SK-N-SH (cell line): ENCODE data around the gene C9orf50. TPM values are rescaled to one million over a fixed set of nuclear protein-coding genes. Genes with fewer than 3 reads are reported as not detected.
A peak's percentile ranks its signal among the peaks of the same experiment; 100 is the strongest.

Experiments used
- CTCF ChIA-PET: fragments of 300-600, 350-600 bp; formaldehyde crosslinking; extraction: SDS; loops from one replicate; lab custom pipeline; 2021; lab: Yijun Ruan, JAX
- POLR2A ChIA-PET: fragments of 350-600 bp; sonication (Branson Sonifier 250); formaldehyde crosslinking; extraction: SDS; loops from one replicate; lab custom pipeline; 2020; ENCODE audit warnings: antibody characterized with exemption, inconsistent platforms; lab: Yijun Ruan, JAX
- DNase-seq: peaks from one replicate; pipeline ENCODE4 v3.0.0; 2012
- H2AFZ ChIP-seq: fragments of 200-600 bp; sonication (generic); 2 replicates; pipeline ENCODE4 v1.8.1; 2016; ENCODE audit warnings: antibody characterized with exemption, mild to moderate bottlenecking, low read depth
- H3F3A ChIP-seq: fragments of 200-600 bp; sonication (generic); replicated peaks from 2 replicates; pipeline ENCODE3; 2016; ENCODE audit warnings: antibody characterized with exemption, mild to moderate bottlenecking; ENCODE audit not compliant: insufficient read depth
- H3K27ac ChIP-seq, 2 experiments: fragments of 200-500 bp in 1 of 2; fragments of 200-600 bp in 1 of 2; sonication (Bioruptor generic) in 1 of 2; sonication (generic), shearing (Covaris generic) in 1 of 2; 2 replicates each; pipeline versions ENCODE4 v1.5.1 to v1.6.1; 2014 to 2016; ENCODE audit warnings: low read depth in 2 of 2, inconsistent platforms in 1 of 2, low read length in 1 of 2, mild to moderate bottlenecking in 1 of 2, mixed read lengths in 1 of 2
- H3K27me3 ChIP-seq: fragments of 200-600 bp; sonication (generic), shearing (Covaris generic); 2 replicates; pipeline ENCODE4 v1.6.1; 2016; ENCODE audit warnings: mixed run types; ENCODE audit not compliant: insufficient read depth
- H3K36me3 ChIP-seq, 2 experiments: fragments of 200-500 bp in 1 of 2; fragments of 200-600 bp in 1 of 2; sonication (Bioruptor generic) in 1 of 2; sonication (generic) in 1 of 2; replicated peaks in 1 of 2; 2 replicates each; pipeline versions ENCODE3 to v1.5.1; 2014 to 2016; ENCODE audit warnings: low read length in 1 of 2, mild to moderate bottlenecking in 1 of 2; ENCODE audit not compliant: insufficient read depth in 2 of 2, control insufficient read depth in 1 of 2
- H3K4me1 ChIP-seq, 2 experiments: fragments of 200-500 bp in 1 of 2; fragments of 200-600 bp in 1 of 2; sonication (Bioruptor generic) in 1 of 2; sonication (generic), shearing (Covaris generic) in 1 of 2; 2 replicates each; pipeline versions ENCODE4 v1.5.1 to v1.6.1; 2014 to 2016; ENCODE audit warnings: low read depth in 1 of 2, low read length in 1 of 2, mixed run types in 1 of 2; ENCODE audit not compliant: insufficient read depth in 2 of 2, control insufficient read depth in 1 of 2
- H3K4me2 ChIP-seq: fragments of 200-600 bp; sonication (generic), shearing (Covaris generic); 2 replicates; pipeline ENCODE4 v1.6.1; 2017; ENCODE audit warnings: mixed run types
- H3K4me3 ChIP-seq, 2 experiments: fragments of 200-500 bp in 1 of 2; fragments of 200-600 bp in 1 of 2; sonication (Bioruptor generic) in 1 of 2; sonication (generic), shearing (Covaris generic) in 1 of 2; 2 replicates each; pipeline versions ENCODE4 v1.5.1 to v1.8.1; 2014 to 2016; ENCODE audit warnings: low read depth in 2 of 2, inconsistent platforms in 1 of 2, low read length in 1 of 2, mild to moderate bottlenecking in 1 of 2, mixed read lengths in 1 of 2, moderate library complexity in 1 of 2
- H3K79me2 ChIP-seq: fragments of 200-600 bp; sonication (generic); 2 replicates; pipeline ENCODE4 v1.8.1; 2017; ENCODE audit warnings: mild to moderate bottlenecking; ENCODE audit not compliant: insufficient read depth
- H3K9ac ChIP-seq: fragments of 200-600 bp; sonication (generic); 2 replicates; pipeline ENCODE4 v1.6.1; 2017; ENCODE audit warnings: mixed run types
- H3K9me2 ChIP-seq: fragments of 200-600 bp; sonication (generic); 2 replicates; pipeline ENCODE4 v1.6.1; 2017; ENCODE audit warnings: mixed run types
- H3K9me3 ChIP-seq: fragments of 200-600 bp; sonication (generic); 2 replicates; pipeline ENCODE4 v1.6.1; 2017; ENCODE audit warnings: mixed run types, mild to moderate bottlenecking, moderate library complexity
- H4K20me1 ChIP-seq: fragments of 200-600 bp; sonication (generic); 2 replicates; pipeline ENCODE4 v1.6.1; 2017; ENCODE audit warnings: mild to moderate bottlenecking, mixed run types; ENCODE audit not compliant: insufficient read depth
- ELF1 ChIP-seq: IDR thresholded peaks from 2 replicates; pipeline ENCODE4 v1.4.0; 2012
- FOXJ3 ChIP-seq: sonication (generic); formaldehyde crosslinking; IDR thresholded peaks from 2 replicates; pipeline ENCODE4 v1.5.1; 2020; ENCODE audit warnings: mild to moderate bottlenecking, missing genetic modification reagents
- JUND ChIP-seq: IDR thresholded peaks from 2 replicates; pipeline ENCODE4 v1.4.0; 2012
- MEF2A ChIP-seq: IDR thresholded peaks from 2 replicates; pipeline ENCODE4 v1.4.0; 2012; ENCODE audit warnings: low read depth, borderline replicate concordance
- MXI1 ChIP-seq: IDR thresholded peaks from 2 replicates; pipeline ENCODE4 v1.6.1; 2012; ENCODE audit warnings: mild to moderate bottlenecking, low read depth, low read length, improper control_type of control experiment
- NFIC ChIP-seq: IDR thresholded peaks from 2 replicates; pipeline ENCODE4 v1.4.0; 2012; ENCODE audit warnings: borderline replicate concordance
- NRF1 ChIP-seq: IDR thresholded peaks from 2 replicates; pipeline ENCODE4 v1.6.1; 2012; ENCODE audit warnings: low read depth, mild to moderate bottlenecking, low read length
- POLR2AphosphoS5 ChIP-seq: IDR thresholded peaks from 2 replicates; pipeline ENCODE4 v1.6.1; 2012; ENCODE audit warnings: low read depth, low read length
- RCOR1 ChIP-seq: fragments of 150-350 bp; IDR thresholded peaks from 2 replicates; pipeline ENCODE4 v1.6.1; 2017; ENCODE audit warnings: antibody characterized with exemption, low read length
- RFX5 ChIP-seq: IDR thresholded peaks from 2 replicates; pipeline ENCODE4 v1.6.1; 2012; ENCODE audit warnings: mild to moderate bottlenecking, improper control_type of control experiment, low read length
- RXRA ChIP-seq: IDR thresholded peaks from 2 replicates; pipeline ENCODE4 v1.4.0; 2012; ENCODE audit warnings: low read depth, mild to moderate bottlenecking, borderline replicate concordance
- TAF1 ChIP-seq: IDR thresholded peaks from 2 replicates; pipeline ENCODE4 v1.6.1; 2012; ENCODE audit warnings: low read depth, mild to moderate bottlenecking, low read length, moderate library complexity, borderline replicate concordance
- TCF12 ChIP-seq: IDR thresholded peaks from 2 replicates; pipeline ENCODE4 v1.4.0; 2012
- TEAD4 ChIP-seq: IDR thresholded peaks from 2 replicates; pipeline ENCODE4 v1.4.0; 2012; ENCODE audit warnings: mild to moderate bottlenecking, borderline replicate concordance; ENCODE audit not compliant: insufficient read depth
- WGBS: methylation state at CpG from one replicate; pipeline ENCODE4 v1.1.6; 2017; ENCODE audit warnings: low lambda C conversion rate; 5-methylcytosine and 5-hydroxymethylcytosine counted together
- polyA plus RNA-seq, 3 experiments: library from polyadenylated mRNA; depleted of rRNA; stranded (reverse); fragments of >200 nt; gene quantifications; 2 replicates each; pipeline ENCODE4 v1.2.3, GENCODE V29; 2012
- TF ChIP-seq, protein P1 (sequence below): fragments of 200-600 bp; sonication (generic); IDR thresholded peaks from 2 replicates; pipeline ENCODE4 v1.6.1; 2017; ENCODE audit warnings: antibody characterized with exemption, mild to moderate bottlenecking, moderate library complexity
- TF ChIP-seq, protein P2 (sequence below): IDR thresholded peaks from 2 replicates; pipeline ENCODE4 v1.4.0; 2012; ENCODE audit warnings: low read depth
- TF ChIP-seq, protein P3 (sequence below): fragments of 150-350 bp; IDR thresholded peaks from 2 replicates; pipeline ENCODE4 v1.6.1; 2016; ENCODE audit warnings: mild to moderate bottlenecking, low read depth, low read length
- TF ChIP-seq, protein P4 (sequence below): IDR thresholded peaks from 2 replicates; pipeline ENCODE4 v1.6.1; 2012; ENCODE audit warnings: mild to moderate bottlenecking, low read depth, low read length, moderate library complexity
- TF ChIP-seq, protein P5 (sequence below): IDR thresholded peaks from 2 replicates; pipeline ENCODE4; 2012

C9orf50 gene
- polyA plus RNA-seq, 1 of the 3 experiments (the other 2 are of a cell fraction) = 0.30 TPM

DNA sequence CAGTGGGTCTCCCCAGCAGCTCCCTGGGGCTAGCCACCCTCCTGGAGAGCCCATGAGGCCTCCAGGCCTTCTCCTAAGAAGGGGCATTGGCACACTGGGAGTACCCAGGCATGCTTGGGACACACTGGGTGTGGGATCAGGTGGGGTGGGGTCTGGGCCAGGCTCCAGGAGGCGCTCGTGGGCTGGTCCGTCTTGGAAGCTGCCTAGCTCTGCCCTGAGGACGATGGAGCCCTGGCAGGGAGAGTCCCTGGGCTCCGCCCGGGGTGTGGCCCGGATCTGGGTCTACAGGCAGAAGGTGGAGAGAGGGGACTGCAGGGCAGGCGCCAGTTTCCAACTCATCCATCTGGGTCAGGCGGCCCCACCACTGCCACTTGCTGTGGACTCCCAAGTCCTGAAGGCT is 46.9 kb upstream of the C9orf50 start:
- no peaks in the 10 kb centered on the region for H3K36me3 ChIP-seq
- WGBS = 76% methylated on average over 3 of the region's 9 CpGs
- no peak overlapping the region for H2AFZ ChIP-seq
- H3K79me2 ChIP-seq = no peaks in the 10 kb centered on the region
- no peak overlapping the region; a peak in 1 of 4 replicates for H3K27ac ChIP-seq
- peaks cover 0 to 15% of the 10 kb centered on the region in 2 experiments; a peak in 1 of 4 replicates for H3K4me1 ChIP-seq
- H3K4me3 ChIP-seq = no peak overlapping the region
- H3K4me2 ChIP-seq = no peak overlapping the region
- H3K9me2 ChIP-seq = no peaks in the 10 kb centered on the region
- CTCF ChIA-PET = interaction anchor here (0.6 to 0.9 kb wide), 2 partner anchors 58 to 1082 kb away, joined by 3 read pairs; no protein-coding TSS in a partner anchor
- H3K9ac ChIP-seq = no peak overlapping the region
- no peaks in the 10 kb centered on the region for H4K20me1 ChIP-seq
- TF ChIP-seq POLR2AphosphoS5 (no peak), NFIC (no peak), NRF1 (no peak), TAF1 (no peak), FOXJ3 (CRISPR knock-in tag) (no peak)
- TF ChIP-seq, protein P1, sequence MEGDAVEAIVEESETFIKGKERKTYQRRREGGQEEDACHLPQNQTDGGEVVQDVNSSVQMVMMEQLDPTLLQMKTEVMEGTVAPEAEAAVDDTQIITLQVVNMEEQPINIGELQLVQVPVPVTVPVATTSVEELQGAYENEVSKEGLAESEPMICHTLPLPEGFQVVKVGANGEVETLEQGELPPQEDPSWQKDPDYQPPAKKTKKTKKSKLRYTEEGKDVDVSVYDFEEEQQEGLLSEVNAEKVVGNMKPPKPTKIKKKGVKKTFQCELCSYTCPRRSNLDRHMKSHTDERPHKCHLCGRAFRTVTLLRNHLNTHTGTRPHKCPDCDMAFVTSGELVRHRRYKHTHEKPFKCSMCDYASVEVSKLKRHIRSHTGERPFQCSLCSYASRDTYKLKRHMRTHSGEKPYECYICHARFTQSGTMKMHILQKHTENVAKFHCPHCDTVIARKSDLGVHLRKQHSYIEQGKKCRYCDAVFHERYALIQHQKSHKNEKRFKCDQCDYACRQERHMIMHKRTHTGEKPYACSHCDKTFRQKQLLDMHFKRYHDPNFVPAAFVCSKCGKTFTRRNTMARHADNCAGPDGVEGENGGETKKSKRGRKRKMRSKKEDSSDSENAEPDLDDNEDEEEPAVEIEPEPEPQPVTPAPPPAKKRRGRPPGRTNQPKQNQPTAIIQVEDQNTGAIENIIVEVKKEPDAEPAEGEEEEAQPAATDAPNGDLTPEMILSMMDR = no peak
- TF ChIP-seq, protein P2, sequence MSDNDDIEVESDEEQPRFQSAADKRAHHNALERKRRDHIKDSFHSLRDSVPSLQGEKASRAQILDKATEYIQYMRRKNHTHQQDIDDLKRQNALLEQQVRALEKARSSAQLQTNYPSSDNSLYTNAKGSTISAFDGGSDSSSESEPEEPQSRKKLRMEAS = no peak
- TF ChIP-seq, protein P3, sequence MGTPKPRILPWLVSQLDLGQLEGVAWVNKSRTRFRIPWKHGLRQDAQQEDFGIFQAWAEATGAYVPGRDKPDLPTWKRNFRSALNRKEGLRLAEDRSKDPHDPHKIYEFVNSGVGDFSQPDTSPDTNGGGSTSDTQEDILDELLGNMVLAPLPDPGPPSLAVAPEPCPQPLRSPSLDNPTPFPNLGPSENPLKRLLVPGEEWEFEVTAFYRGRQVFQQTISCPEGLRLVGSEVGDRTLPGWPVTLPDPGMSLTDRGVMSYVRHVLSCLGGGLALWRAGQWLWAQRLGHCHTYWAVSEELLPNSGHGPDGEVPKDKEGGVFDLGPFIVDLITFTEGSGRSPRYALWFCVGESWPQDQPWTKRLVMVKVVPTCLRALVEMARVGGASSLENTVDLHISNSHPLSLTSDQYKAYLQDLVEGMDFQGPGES = no peak
- H3K9me3 ChIP-seq = no peaks in the 10 kb centered on the region
- H3F3A ChIP-seq = peaks cover 3% of the 10 kb centered on the region
- DNase-seq = no peak
- H3K27me3 ChIP-seq = no peaks in the 10 kb centered on the region
- POLR2A ChIA-PET = no interaction called here

DNA sequence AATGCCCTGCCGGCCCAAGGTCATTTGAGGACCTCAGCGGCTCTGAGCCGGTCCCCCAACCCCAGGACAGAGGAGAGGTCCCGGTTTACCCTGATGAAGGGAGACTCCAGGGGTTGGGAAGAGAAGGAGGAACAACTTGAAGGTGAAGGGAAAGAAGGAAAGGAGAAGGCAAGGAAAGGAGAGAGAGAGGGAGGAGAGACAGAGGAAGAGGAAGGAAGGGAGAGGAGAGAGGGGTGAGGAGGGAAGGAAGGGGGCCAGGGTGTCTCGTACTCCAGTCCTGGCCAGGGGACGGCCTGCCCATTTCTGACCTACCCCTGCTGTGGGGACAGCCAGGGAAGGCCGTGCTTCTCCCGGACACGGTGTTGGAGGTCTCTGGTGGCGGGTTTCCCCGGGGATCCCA is 46.5 kb upstream of the C9orf50 start:
- ChIA-PET POLR2A (no interaction called here), CTCF (interaction anchor here (0.6 to 2.2 kb wide), 4 partner anchors 8 to 1082 kb away, joined by 3 to 5 read pairs (median 3); no protein-coding TSS in a partner anchor)
- H3K4me3 ChIP-seq = peak overlapping the region in 1 of 2 experiments; percentile 10; a peak in 1 of 4 replicates
- TF ChIP-seq FOXJ3 (CRISPR knock-in tag) = no peak
- TF ChIP-seq JUND = no peak
- TF ChIP-seq MXI1 = no peak
- no peak for TF ChIP-seq POLR2AphosphoS5
- TF ChIP-seq ELF1 = no peak
- TF ChIP-seq, protein P4, sequence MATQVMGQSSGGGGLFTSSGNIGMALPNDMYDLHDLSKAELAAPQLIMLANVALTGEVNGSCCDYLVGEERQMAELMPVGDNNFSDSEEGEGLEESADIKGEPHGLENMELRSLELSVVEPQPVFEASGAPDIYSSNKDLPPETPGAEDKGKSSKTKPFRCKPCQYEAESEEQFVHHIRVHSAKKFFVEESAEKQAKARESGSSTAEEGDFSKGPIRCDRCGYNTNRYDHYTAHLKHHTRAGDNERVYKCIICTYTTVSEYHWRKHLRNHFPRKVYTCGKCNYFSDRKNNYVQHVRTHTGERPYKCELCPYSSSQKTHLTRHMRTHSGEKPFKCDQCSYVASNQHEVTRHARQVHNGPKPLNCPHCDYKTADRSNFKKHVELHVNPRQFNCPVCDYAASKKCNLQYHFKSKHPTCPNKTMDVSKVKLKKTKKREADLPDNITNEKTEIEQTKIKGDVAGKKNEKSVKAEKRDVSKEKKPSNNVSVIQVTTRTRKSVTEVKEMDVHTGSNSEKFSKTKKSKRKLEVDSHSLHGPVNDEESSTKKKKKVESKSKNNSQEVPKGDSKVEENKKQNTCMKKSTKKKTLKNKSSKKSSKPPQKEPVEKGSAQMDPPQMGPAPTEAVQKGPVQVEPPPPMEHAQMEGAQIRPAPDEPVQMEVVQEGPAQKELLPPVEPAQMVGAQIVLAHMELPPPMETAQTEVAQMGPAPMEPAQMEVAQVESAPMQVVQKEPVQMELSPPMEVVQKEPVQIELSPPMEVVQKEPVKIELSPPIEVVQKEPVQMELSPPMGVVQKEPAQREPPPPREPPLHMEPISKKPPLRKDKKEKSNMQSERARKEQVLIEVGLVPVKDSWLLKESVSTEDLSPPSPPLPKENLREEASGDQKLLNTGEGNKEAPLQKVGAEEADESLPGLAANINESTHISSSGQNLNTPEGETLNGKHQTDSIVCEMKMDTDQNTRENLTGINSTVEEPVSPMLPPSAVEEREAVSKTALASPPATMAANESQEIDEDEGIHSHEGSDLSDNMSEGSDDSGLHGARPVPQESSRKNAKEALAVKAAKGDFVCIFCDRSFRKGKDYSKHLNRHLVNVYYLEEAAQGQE = no peak
- TF ChIP-seq TCF12 = no peak
- TF ChIP-seq RFX5 = no peak
- TF ChIP-seq RXRA = no peak
- TF ChIP-seq, protein P5, sequence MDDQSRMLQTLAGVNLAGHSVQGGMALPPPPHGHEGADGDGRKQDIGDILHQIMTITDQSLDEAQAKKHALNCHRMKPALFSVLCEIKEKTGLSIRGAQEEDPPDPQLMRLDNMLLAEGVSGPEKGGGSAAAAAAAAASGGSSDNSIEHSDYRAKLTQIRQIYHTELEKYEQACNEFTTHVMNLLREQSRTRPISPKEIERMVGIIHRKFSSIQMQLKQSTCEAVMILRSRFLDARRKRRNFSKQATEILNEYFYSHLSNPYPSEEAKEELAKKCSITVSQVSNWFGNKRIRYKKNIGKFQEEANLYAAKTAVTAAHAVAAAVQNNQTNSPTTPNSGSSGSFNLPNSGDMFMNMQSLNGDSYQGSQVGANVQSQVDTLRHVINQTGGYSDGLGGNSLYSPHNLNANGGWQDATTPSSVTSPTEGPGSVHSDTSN = no peak
- no peak for TF ChIP-seq RCOR1
- no peak for TF ChIP-seq TEAD4
- TF ChIP-seq MEF2A = no peak
- TF ChIP-seq, protein P2 = no peak

More for the DNA sequence above, 46.5 kb upstream of the C9orf50 start:
- H3K4me2 ChIP-seq = no peak overlapping the region
- no peak overlapping the region for H3K9ac ChIP-seq
- H4K20me1 ChIP-seq = no peaks in the 10 kb centered on the region
- no peaks in the 10 kb centered on the region for H3K9me2 ChIP-seq
- H3K27me3 ChIP-seq = no peaks in the 10 kb centered on the region
- peaks cover 3% of the 10 kb centered on the region for H3F3A ChIP-seq
- no peak overlapping the region for H2AFZ ChIP-seq
- H3K4me1 ChIP-seq = peaks cover 0 to 15% of the 10 kb centered on the region in 2 experiments; a peak in 1 of 4 replicates
- no peaks in the 10 kb centered on the region for H3K36me3 ChIP-seq
- no peak for DNase-seq
- H3K9me3 ChIP-seq = no peaks in the 10 kb centered on the region
- no peaks in the 10 kb centered on the region for H3K79me2 ChIP-seq
- no peak overlapping the region; a peak in 1 of 4 replicates for H3K27ac ChIP-seq
- WGBS = 81% methylated on average over 7 of the region's 11 CpGs
